Stromal cell of bone marrow (primary cell): ENCODE data around the gene DOCK8.
"Not testable (repeated sequence)": the region's sequence is repeated elsewhere in the genome, so short reads cannot be mapped to it uniquely, and the experiment has no call there.

Source experiments
- DNase-seq: peaks from one replicate; pipeline ENCODE4 v3.0.0-alpha.2; 2012; ENCODE audit warnings: low read depth

Gene DOCK8

DNA sequence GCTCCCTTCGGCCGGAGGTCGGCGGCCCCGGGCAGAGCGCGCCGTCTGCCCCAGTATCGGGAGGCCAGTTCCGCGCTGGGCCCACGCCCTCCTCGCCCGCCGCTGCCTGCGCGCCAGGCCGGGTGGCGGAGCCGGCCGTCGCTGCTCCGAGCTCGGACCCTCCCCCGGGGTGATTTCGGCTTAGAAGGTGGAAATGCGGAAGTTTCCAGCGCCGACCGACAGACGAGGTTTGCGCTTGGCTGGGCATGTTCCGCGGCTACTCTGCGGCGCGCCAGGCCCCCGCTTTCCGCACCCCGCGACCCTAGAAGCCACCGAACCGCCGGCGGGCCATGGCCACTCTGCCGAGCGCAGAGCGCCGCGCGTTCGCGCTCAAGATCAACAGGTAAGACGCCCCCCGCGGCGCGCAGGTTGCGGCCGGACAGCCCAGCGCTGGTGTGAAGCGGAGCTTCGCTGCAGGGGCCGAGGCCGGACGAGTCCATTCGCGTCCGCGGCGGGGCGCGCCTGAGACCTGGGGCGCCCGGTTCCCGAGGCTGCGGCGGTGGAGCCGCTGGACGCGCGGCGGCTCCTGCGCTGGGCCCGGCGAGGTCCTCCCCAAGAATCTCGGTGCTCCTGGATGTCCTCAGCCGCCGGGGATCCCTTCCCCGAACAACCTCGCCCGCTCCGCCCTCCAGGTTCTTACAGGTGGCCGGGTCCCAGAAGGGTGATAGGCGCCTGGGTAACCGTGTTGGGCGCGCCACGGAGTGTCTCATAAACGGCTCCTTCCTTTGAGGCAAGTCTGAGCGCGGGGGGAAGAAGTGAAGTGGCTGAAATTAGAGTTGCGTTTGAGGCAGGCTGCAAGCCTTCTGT, at the start of gene DOCK8:
Gene DOCK8 (plus strand): TSS at position 218 of the 846 bp plus-strand sequence. CDS start 112 bp downstream, at position 330.
- DNase-seq, result no peak

DNA sequence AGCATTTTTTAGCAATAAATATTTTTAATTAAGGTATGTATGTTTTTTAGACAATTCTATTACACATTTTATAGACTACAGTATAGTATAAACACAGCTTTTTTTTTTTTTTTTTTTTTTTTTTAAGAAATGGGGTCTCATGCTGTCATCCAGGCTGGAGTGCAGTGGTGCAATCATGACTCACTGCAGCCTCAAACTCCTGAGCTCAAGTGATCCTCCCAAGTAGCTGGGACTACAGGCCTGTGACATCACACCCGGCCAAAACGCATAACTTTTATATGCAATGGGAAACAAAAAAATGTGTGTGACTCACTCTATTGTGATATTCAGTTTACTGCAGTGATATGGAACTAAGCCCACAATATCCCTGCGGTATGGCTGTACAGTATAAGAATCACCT, 44.9 kb upstream of the DOCK8 start:
- not testable (repeated sequence) for DNase-seq

GRCh38 chr9:178140-178825, 36.4 kb upstream of the DOCK8 start:
- not testable (repeated sequence) for DNase-seq

DNA sequence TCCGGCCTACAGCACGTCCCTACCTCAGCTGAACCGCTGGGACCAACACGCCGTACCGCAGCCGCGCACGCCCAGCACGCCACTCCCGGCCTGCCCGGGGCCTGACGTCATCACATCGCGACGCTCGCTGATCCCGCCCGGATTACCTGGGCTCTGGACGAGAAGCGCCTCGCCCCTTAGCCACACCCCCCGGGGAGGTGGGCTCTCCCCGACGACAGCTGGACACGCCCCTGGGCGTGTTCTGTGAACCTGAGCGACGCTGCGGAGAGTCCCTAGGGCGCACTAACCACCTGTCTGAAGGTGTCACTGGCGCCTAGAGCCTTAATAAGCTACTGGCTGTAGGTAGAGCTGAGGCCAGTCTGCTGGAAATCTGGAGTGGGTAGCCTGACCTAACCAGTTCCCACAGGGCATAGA, 35.7 kb upstream of the DOCK8 start, which contains the start of gene ZNG1A:
Gene ZNG1A (minus strand): TSS at position 87 of the 414 bp plus-strand sequence. CDS start 87 bp downstream, outside the sequence.
- not testable (repeated sequence) for DNase-seq

DNA sequence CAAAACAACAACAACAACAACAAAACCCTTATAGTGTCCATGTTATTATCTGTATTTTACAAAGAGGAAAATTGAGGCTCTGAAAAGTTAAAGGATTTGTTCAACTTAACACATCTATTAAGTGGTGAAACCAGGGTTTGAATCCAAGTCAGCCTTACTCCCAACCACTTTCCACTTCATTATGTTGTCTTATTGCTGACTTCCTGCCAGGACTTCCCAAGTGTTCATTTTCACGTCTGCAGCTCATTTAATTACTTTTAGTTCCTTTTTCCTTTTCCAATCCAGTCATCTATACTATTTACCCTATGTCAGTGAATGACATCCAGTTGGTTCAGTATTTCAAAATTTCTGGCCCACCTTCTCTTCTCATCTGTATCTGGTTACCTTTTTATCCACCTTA, 15.1 kb upstream of the DOCK8 start:
- not testable (repeated sequence) for DNase-seq

- no peak for DNase-seq
Observed at GRCh38 chr9:206481-206880, 8.2 kb upstream of the DOCK8 start.

GRCh38 chr9:209143-209758, 5.4 kb upstream of the DOCK8 start:
- no peak for DNase-seq

DNA sequence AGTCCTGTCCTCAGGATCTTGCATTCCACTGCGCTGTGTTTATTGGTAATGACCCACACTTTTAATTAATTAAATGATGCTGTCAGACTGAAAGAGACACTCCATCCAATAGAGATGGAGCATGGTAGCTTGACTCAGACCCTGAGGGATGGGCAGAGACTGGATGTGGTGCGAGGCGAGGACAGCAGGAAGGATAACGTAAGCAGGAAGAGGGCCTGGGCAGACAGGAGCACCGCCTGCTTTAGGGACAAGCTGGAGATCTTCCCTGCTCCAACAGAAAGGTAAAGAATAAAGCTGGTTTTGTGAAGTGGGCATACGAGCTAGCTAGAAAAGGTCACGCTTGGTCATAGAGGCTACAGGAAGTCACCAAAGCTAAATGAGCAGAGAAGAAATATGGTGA, 3.6 kb upstream of the DOCK8 start:
- DNase-seq, result no peak

DNA sequence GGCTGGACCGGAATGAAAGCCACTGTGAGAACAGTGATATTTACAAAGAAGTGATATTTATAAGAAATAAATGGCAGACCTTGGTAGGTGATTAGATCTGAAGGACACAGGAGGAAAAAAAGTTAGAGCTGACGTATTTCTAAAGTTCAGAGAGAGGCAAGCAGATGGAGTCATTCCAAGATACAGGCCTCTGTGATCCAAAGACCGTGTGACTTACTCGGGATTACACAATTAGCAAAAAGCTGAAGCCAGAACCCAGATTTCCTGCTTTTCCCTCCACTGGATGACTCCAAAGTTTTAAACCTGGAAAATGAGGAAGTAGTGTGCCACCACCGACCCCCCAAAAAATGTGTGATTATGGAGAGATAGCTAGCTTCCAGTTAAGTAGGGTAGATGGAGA, 3.1 kb upstream of the DOCK8 start:
- peak; percentile 6 for DNase-seq

DNA sequence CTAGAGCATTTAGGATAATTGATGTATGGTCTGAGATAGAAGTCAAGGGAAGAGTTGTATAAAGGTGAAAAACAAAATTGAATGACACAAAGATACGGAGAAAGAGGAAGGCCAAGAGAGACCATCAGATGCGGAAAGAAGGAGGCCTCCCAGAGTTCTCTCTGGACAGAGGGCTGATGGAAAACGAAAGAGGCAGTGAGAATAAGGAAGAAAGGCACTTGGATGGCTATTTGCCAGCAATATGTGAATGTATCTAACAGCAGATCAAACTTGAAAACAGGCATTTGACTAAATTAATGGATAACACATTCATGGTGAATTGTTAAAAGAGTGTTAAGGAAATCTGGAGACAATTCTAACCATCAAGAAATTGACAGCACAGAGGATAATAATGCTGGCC, 2.4 kb upstream of the DOCK8 start:
- DNase-seq, result no peak

DNA sequence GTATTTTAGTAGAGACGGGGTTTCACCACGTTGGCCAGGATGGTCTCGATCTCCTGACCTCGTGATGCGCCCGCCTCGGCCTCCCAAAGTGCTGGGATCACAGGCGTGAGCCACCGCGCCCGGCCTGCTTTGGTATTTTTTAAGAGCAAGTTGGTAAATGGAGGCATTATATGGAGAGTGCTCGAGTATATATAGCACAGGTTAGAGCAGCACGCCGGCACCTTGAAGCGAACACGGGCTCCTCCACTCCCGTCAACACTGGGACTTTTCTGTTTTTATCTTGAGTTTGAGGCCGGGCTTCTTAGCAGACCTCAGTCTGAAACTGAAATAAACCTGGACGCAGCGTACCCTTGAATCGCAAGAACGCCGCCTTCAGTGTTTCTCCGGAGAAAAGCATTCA, 764 bp upstream of the DOCK8 start:
- DNase-seq, result not testable (repeated sequence)

DNA sequence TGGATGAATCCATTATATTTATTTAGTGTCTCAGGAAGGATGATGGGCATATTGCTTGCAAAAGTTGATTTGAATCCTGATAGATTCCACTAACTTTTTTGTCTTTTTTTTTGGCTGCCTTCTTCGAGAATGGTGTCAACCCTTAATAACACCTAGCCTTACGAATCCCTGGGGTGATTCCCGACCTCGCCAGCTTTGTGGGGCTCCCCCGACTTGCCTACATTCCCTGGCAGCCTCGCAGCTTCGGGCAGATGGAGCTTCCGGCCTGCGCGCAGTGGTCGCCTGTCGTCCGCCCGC, 366 bp upstream of the DOCK8 start:
- no peak for DNase-seq

DNA sequence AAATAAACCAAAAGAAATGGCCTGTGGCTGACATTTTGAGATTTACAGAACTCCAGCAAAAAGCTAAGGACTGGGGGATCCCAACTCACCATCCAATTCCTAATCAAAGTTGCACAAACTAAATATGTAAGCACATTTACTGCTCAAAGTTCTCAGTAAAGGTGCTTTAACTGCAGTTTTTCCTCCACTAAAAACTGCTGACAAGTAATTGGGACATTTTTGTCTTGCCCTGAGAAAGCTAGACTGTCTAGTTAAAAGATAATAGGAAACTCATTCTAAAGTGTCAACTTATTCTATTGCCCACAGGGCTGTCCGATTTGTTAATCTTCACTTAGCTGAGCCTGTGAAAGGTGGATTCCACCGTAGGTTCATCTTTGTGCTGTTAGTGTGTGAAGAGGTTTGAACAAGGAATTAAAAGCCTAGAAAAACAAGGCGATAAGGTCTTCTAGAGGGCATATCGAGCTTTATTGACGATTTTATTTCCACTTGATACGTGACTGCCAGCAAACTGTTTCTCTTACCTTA, 1.0 kb downstream of the DOCK8 start:
- DNase-seq, result no peak

DNA sequence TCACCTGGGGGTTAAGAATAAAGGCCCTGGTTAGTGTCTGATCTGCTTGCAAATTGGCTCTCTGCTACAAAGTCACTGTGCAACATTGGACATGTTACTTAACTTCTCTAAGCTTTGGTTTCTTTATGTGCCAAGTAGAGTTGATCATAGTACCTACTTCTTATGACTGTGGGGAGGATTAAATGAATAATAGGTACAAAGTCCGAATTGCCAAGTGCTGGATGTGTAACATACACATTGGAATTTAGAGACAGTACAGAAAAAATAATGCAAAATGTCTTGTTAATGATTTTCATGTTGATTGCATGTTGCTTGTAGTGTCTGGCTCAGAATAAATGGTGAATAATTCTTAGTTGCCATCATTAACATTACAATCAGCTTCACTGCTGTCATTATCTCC, 2.2 kb downstream of the DOCK8 start:
- DNase-seq, result no peak

- DNase-seq, result no peak
Observed at GRCh38 chr9:217950-218349, 3.3 kb downstream of the DOCK8 start.

- DNase-seq, result not testable (repeated sequence)
Observed at GRCh38 chr9:219036-219435, 4.4 kb downstream of the DOCK8 start.

DNA sequence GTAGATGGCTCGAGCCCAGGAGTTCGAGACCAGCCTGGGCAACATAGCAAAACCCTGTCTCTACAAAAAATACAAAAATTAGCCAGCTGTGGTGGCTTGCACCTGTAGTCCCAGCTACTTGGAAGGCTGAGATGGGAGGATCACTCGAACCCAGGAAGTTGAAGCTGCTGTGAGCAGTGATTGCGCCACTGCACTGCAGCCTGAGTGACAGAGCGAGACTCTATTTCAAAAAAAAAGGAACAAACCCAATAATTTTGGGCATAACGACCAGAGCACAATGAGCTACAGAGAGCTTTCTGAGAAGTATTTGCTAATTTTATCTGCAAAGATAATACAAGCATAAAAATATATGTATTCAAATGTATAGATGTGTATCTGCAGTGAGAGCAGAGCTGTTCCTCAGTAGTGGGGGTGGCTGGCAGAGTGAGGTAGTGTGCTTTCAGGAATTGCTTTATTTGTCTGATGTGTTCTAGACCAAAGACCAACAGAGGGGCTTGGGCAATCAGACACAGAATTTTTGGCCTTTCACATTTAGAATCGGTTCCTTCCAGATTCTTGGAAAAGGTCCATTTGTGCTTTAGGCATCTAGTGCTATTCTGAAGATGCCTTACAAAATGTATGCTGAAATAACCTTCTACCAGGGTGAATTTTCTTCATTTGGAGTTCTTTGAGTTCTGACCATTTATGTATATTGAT, 5.2 kb downstream of the DOCK8 start:
- DNase-seq, result no peak

GRCh38 chr9:221989-222776, 7.5 kb downstream of the DOCK8 start:
- DNase-seq, result no peak

- no peak for DNase-seq
Observed at GRCh38 chr9:223152-223551, 8.5 kb downstream of the DOCK8 start.

DNA sequence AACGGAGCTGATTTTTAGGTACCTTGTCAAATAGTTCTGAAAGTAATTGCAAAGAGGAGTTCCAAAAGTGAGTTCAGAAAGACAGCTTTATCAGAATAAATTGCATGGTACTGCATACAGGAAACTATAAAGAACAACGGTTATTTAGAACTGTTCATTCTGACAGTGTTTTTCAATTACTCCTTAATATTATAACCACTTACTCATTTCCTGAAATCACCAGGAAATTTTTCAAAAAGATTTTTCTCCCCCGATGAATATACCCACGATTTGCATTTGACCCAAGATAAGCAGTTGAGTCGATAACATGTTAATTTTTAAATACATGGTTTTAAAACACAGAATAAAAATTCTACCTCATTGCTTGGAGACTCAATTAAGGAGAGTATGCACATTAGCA, 9.4 kb downstream of the DOCK8 start:
- DNase-seq, result no peak
